Globus pallidus (tissue), 1 donor: Measurements from ENCODE around the gene MSANTD1.

Source experiments
- DNase-seq: peaks from one replicate; pipeline ENCODE4 v3.0.0-alpha.2; 2015; ENCODE audit warnings: low spot score

Gene MSANTD1

DNA sequence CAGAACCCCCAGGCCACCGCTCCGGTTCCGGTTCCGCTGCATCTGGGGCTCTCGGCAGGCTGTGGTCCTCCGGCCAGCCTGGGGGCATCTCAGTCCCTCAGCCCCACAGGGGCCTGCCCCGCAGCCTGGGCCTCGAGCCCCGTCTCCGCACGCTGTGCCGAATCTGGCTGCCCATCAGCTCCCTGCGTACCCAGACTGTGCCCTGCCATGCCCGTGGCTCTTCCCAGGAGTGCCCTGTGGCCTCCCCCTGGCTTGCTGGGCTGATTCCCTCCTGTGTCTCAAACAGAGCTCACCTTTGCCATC, 830 bp upstream of the MSANTD1 start:
- no peak for DNase-seq

DNA sequence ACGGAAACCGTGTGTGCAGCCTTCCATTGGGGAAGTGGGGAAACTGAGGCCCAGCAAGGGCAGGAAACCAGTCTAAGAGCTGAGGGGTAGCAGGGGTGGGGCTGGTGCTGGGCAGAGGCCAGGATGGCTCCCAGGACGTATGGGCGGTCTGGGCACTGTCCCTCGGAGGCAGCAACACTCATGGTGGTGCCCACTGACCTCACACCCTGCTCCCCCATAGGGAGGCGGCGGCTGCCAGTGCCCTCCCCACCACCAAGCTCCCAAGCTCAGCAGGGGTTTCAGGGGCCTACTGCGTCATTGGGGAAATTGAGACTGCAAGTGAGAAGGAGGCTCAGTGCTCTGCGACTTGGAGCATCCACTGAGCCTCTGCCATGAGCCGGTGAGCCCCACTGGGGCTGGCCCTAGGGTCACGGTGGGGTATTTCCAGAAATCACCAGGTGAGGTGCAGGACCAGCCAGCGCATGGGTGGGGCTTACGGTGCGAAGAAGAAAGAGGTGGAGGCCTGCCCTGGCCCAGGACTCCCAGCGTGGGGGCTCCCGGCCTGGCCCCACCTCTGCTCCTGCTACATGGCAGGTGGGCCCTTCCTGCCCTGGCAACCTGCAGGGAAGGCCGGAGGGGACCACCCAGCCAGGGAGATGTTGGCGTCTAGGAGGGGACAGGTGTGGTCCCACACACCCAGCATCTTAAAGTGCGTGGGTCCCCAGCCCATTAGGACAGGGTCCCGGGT, 915 bp downstream of the MSANTD1 start:
- DNase-seq: no peak

DNA sequence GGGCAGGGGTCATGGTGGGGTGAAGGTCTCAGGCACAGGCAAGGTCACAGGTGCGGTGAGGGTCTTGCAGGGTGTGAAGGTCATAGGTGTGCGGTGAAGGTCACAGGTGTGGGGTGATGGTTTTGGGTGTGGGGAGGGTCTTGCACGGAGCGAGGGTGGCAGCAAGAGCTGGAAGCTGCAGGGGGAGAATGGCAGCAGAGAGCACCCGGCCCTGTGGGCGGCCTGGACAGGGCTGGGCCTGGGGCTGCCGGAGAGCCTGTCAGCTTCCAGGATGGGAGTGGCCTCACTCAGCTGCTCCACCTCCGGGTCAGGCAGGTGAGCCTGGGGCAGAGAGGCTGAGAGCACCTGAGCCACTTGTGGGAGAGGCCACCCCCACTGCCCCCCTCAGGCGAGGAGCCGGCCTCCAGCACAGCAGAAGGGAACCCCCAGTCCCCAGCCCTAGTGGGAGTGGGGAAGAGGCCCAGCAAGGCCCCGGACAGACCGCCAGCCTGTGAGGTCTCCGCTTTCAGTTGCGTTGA, 1.5 kb downstream of the MSANTD1 start:
- no peak for DNase-seq

DNA sequence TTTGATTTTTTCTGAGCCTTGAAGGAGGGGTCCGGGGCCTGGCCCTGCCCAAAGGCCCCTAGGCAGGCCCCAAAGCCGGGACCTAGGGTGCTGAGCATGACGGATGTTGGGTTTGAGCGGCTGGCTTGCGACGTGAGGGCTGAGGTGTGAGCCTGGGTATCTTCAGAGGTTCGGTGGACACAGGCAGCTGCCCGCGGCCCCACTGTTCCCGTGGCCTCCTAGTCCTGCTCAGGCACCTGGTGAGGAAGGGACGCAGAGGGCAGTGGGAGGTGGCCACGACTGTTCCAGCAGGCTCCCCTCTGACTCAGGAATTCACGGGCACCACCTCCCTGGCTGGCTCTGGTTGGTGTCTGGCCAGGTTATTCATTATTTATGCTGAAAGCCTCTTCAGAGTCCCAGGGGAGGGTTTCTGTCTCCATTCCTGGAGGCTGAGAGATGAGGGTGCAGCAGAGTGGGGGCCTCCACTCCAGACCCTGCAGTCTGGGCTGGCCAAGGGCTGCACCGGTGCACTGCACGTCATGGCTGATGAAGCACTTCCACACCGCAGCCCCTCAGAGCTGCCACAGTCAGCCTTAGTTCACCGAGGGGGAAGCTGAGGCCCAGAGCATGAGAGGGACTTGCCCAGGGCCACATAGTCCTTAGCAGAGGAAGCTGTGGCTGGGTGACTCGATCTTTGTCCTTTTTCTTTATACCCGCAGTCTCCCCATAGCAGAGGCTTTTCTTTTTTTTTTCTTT, 2.2 kb downstream of the MSANTD1 start:
- DNase-seq: no peak

DNA sequence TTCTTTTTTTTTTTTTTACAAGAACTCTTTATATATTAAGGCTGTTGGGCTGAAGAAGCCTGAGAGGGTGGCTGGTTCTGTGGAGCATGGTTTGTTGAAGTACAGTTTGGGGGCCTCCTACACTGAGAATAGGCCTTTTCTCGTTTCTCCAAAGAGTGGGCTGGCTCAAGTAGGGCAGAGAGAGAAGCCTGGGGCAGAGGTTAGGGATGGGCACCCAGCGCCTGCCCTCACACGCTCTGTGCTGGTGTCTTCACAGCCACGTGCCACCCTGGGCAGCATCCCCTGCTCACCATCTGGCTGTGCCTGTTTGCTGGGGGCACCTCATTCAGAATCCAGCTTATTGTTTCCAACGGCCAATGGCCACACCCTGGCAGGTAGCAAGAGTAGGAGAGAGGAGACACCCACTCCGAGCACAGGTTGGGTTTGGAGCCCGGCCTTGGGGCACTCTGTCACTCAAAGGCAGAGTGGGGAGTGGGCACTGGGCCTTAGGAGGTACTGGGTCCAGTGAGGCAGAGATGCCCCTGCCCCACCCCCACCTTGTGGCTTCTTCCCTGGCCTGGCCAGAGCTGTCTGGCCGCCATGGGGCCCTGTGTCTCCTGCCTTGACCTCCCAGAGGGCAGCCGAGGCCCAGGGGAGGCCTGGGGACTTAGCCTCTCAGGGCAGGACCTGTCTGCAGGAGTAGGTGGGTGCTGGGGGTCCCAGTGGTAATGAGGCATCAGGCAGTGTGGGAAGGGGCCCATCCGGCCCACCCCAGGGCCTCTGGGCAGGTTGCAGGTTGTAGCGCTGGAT, 2.9 kb downstream of the MSANTD1 start:
- DNase-seq: no peak

DNA sequence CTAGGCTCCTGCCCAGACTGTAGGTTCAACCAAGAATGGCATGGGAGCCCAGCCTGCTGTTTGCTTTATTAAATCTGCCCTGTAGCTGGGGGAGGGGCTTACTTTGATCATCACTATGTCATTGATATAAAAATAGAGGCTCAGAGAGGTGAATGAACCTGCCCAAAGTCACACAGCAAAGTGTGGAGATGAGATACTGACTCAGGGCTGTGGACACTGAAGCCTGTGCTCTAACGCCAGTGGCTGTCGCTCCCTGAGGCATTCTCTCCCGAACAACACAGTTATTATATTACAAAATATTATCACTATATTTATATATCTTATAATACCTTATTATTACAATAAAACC, 3.5 kb downstream of the MSANTD1 start:
- DNase-seq: no peak

DNA sequence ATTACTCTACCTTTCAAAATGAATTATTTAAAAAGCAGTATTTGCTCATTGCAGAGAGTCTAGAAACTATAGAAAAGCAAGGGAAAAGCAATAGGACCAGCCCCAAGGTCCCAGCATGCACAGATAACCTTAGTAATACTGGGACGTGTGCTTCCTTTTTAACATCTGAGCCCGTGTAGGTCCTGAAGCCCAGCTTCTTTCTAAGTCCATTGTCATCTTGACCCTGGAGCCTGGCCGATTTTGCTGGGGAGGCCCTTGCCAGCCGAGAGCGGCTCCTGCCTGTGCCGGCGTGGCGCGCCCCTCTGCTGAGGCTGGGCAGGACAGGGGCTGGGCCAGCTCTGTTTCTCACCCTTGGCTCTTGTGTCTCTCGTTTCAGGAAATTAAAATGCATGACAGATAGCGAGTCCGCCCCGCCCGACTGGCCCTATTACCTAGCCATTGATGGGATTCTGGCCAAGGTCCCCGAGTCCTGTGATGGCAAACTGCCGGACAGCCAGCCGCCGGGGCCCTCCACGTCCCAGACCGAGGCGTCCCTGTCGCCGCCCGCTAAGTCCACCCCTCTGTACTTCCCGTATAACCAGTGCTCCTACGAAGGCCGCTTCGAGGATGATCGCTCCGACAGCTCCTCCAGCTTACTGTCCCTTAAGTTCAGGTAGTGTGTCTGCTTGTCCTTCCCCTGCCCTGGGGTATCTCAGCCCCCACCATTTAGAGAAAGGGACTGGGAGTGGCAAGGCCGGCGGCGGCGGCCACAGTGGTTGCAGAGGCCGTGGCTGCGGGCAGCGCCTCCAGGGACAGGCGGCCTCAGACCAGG, 4.1 kb downstream of the MSANTD1 start:
- DNase-seq: no peak

DNA sequence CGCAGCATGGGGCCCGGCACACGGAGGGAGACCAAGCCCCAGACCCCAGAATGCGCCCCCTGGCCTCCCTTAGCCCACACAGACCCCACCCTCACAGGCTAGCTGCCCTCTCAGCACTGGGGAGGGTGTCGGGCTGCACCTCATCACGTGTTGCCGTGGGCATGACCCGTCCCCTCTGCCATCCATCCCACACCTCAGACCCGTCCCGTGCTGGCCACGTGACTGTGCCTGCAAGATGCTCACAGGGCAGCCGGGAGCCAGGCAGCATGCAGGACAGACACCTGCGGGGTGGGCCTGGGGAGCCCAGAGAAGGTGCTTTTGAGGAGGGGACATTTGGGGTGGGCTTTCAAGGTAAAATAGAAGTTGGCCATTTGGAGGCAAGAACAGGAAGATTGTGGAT, 4.8 kb downstream of the MSANTD1 start:
- no peak for DNase-seq

DNA sequence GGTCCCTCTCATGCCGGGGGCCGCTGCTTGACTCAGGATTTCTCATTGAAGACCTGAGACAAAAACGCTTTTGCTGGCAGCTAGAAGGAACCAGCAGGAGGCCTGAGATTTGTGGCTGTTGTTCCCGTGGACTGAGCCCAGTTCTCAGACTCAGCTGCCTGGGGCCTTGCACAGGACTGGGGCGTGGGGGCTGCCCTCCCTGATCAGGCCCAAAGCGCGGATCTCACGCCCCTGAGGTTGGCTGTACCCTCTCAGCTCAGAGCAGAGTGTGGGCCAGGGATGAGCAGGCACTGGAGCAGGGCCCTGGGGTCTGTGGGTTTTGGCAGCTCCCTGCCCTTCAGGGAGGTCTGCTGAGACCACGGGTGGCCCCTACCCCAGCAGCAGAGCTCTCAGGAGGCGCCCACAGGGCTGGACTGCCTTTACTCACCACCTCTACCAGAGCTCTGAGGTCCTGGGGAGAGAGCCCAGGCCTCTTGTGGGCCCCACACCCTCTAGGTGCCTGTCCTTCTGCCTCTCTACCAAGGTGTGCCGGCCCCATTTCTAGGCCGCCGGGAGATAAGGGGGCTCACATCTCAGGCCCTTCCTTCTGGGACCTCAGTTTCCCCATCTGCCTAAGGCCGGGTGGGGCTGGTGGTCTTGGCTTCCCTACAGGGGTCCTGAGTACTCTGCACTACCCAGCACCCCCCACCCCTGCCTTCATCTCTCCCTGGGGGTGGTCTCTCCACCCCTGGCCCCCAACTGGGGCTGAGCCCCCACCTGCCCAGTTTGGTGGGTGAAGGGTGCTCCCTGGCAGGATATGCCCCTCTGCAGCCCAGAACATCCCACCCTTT, 5.6 kb downstream of the MSANTD1 start:
- DNase-seq: no peak

DNA sequence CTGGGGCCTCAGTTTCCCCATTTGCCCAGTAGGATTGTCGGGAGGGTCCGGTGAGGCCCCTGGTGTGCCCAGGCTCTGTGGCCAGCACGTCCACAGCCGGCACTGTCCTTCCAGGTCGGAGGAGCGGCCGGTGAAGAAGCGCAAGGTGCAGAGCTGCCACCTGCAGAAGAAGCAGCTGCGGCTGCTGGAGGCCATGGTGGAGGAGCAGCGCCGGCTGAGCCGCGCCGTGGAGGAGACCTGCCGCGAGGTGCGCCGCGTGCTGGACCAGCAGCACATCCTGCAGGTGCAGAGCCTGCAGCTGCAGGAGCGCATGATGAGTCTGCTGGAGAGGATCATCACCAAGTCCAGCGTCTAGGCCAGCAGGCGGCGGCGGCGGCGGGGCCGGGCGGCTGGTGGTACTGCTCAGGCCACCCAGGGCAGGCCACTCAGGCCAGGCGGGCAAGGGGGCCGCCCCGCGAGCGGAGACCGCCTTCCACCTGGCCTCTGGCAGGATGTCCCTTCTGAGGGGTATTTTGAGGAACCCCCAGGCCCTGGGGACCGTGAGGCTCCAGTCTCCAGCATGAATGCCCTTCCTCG, 6.7 kb downstream of the MSANTD1 start:
- no peak for DNase-seq

DNA sequence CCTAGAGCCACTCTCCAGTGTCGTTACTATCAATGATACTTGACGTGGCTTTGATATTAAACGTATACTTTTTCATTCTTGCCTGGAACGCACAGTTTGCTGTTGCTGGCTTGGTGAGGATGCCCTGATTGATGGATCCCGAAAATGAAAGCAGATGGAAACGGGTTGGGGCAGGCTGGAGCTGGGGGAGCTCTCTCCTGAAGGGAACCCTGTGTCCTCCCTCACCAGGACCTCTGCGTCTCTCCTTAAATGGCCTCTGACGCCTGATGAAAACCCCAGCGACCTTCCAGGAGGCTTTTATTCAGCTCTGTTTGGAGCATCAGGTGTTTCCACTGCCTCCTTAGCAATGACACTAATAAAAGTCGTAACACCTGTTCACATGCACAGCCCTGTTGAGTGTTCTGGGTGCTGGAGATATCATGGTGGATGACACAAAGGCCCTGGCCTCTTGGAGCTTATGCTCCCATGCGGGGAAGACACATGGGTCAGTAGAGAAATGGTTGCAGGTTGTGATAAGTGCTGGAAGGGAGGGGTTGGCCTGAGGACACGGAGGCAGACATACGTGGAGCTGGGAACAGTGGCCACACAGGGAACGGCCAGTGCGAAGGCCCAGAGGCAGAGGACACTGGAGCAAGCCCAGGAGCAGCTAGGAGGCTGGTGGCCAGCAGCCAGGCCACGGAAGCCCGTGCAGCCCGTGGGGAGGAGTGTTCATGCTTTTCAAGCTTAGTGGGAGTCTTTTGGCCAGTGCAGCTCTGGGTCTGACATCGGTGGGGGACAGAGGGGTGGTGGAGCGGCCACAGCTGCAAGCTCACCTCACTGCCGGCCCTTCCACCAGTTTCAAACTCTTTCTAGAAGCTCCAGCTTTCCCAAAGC, 7.5 kb downstream of the MSANTD1 start:
- DNase-seq: no peak

DNA sequence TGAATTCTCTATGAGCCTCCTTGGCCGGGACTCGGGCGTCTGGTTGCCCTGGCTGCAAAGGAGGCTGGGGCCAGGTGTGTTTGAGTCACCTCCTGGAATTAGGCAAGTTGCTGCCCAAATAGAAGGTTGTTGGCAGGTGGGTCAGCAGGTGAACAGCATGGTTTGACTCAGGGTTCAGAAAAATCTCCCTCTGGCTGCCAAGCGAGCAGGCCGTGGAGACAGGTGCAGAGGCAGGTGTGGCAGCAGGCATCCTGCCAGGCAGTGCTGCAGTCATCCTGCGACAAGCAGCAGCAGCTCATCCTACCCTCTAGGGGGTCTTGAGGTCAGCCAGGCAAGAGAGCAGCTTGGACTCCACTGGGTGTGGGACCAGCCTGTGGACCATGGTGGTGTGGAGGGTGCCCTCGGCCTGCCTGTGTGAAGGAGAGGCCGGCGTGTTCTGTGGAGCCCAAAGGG, 8.2 kb downstream of the MSANTD1 start:
- DNase-seq: no peak

DNA sequence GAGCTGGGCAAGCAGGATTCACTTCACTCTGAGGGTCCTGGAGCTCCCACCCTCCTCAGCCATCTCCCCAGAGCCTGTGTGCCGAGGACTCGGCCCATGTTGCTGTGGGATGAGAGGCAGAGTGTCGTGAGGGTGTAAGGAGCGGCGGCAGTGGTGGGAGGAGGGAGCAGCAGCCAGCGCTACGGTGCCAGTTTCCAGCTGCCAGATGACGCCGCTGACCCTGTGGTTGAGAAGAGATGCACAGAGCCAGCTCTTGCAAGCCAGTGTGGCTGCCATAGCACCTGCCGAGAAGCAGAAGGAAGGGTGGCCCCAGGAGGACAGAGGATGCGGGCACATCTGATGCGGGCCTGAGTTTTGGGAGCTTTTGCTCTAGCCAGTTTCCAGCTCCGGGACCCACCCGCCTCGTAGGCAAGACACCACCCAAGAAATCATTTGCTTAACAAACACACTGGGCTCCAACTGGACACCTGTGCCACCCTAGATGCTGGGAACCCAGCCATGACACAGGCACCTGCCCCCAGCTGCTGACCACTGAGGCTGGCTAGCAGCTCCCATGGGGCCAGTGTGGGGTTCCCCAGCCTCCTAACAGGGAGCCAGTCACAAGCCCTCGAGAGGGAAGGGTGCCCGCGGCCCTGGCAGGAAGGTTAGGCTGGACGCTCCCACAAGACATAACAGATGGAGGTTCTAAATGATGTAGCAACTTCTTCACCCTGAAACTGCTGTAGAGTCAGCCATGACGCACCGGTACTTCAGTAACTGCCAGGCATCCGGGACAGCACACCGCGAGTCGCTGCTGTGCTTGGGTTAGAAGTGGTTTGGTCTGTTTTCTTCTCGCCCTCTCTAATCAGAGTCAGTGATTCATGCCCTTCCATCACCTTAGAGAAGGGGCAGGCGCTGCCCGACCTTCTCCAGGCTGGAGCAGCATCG, 8.9 kb downstream of the MSANTD1 start:
- DNase-seq: no peak

DNA sequence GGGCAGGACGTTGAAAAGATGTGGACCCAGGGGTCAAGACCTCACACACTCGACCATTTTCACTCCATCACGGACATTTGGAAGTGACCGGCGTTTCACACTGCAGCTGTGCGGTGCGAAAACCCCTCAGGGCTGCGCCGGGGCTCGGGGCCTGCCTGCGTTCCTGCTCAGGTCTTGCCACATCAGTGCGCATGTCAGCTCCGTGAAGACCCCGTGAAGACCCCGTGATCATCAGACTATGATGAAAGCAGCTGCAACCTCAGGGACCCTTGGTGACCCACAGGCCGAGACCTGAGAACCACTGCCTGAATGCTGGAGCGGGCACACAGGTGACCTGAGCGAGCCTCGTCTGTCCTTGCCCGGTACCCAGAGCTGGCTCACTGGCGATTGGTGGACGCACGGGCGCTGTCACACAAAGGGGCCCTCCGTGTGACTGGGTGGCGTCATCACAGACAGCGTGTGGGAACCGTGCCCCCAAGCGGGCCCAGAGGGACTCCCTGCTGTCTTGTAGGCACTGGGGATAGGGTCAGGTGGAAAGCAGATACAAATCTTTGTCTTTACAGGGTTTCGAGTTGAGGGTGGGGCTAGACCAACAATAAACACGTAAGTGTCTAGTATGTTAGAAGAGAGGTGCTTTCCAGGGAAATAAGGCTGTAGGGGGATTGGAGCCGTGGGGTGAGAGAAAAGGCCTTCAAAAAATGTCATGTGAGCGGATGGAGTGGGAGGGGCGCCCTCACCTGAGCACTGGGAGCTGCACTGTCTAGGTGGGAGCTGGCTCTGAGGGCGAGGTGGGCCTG, 12.7 kb downstream of the MSANTD1 start:
- no peak for DNase-seq

DNA sequence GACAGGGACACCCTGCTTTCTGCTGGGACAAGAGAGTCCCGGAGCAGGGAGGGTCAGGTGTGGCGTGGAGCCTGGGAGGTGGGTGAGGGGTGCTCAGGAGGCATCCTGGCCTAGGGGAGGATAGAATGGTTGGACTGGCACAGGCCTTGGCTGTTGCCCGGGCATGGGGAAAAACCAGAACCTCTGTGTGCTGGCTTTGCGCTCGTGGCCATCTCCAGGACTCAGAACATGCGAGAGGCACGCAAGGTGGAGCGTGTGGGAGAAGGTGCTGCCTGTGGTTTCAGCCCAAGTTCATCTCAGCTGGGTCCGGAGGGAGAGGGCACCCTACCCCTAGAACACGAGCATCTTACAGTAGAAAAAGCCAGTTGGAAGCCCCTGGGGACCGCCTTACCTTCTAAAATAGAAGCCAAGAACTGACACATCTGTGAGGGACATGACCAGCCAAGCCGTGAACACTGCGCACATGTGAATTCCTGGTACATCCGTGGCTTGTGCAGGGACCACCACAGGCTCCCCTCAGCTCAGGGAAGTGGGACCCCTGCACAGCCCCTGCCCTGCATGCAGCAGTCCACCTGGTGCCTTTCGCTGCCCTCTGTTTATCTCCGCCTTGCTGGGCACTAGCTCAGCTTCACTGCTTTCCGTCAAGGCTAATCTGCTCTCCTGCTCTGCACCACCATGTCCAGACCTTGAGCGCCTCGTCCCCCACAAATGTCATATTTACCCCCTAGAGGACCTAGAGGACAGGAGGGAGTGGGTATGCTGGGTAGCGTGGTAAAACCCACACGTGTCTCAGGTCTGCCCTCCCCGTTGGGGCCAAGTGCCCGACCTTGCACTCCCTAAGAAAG, 13.5 kb downstream of the MSANTD1 start:
- no peak for DNase-seq

DNA sequence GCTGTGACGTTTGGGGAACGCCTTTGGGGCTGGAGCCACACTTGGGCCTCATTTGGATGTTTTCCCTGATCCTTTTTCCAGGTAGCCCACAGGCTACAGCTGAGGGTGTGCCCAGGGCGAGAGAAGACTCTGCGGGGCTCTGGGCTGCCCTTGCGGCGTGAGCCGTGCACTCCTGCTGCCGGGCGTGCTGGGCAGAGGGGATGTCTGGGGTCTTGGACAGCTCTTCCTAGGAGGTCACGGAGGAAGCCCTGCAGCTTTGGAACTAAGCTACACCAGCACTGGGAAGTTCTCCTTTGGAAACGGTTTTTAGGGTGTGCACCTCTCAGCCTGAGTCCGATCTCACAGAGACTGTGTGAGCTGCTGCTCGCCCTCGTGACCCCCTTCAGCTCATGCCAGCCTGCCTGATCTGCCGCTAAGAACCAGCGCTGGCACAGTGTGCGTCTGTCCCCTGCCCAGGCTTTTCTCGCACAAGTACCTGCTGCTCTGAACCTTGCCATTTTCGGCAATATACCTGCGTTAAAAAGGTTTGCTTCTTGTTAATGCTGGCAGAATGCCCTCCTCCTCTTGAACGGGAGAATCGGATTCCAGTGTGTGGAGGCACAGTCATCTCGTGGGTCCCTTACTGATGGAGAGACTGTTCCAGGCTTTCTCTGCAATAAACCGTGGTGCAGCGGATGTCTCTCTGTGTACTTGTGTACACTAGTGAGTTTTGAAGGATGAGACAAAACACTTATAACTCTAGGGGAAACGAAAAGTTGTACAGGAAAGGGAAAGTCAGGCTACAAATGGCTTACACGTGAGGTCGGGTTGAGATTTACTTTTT, 14.3 kb downstream of the MSANTD1 start:
- no peak for DNase-seq
